Endometrial microvascular endothelial cells (primary cell): ENCODE measurements around the gene MRPL20. TPM values are rescaled to one million over a fixed set of nuclear protein-coding genes. Genes with fewer than 3 reads are reported as not detected.
"Not testable (repeated sequence)": the region's sequence is repeated elsewhere in the genome, so short reads cannot be mapped to it uniquely, and the experiment has no call there.

Experiments used
- in situ Hi-C: cut with HindIII; loops from 2 replicates; pipeline ENCODE4 v1.10.0; 2017; ENCODE audit warnings: low sequenced_read_pairs, low pct_unique_long_range_greater_than_20kb; ENCODE audit errors: inconsistent ontology term
- total RNA-seq: library from RNA; depleted of rRNA; stranded (reverse); fragments of >200 nt; gene quantifications from one replicate; pipeline ENCODE4 v1.2.3, GENCODE V29; 2015; ENCODE audit errors: inconsistent ontology term

MRPL20 gene
- total RNA-seq, 1 donor from 2014 or later: 180 TPM

- in situ Hi-C loops: not testable (repeated sequence)
Measured at GRCh38 chr1:1417825-1418463, 10.9 kb upstream of the MRPL20 start.

GRCh38 chr1:1417396-1417795 is 10.3 kb upstream of the MRPL20 start:
- in situ Hi-C loops: not testable (repeated sequence)

- in situ Hi-C loops: no loop called here
Measured at GRCh38 chr1:1415751-1416150, 8.7 kb upstream of the MRPL20 start.

- in situ Hi-C loops: not testable (repeated sequence)
Measured at GRCh38 chr1:1412311-1412902, 5.3 kb upstream of the MRPL20 start.

GRCh38 chr1:1411626-1412025 is 4.5 kb upstream of the MRPL20 start:
- in situ Hi-C loops: no loop called here

GRCh38 chr1:1410238-1410637 is 3.1 kb upstream of the MRPL20 start:
- in situ Hi-C loops: not testable (repeated sequence)

- in situ Hi-C loops: no loop called here
Measured at GRCh38 chr1:1407636-1408318, 684 bp upstream of the MRPL20 start.

- in situ Hi-C loops: no loop called here
Measured at GRCh38 chr1:1406101-1406820, 832 bp downstream of the MRPL20 start.

GRCh38 chr1:1403653-1404052 is 3.4 kb downstream of the MRPL20 start:
- in situ Hi-C loops: no loop called here

GRCh38 chr1:1402901-1403392 is 4.1 kb downstream of the MRPL20 start:
- in situ Hi-C loops: not testable (repeated sequence)

GRCh38 chr1:1402072-1402900 is 4.8 kb downstream of the MRPL20 start:
- in situ Hi-C loops: no loop called here

- in situ Hi-C loops: no loop called here
Measured at GRCh38 chr1:1401457-1402010, 5.6 kb downstream of the MRPL20 start.

GRCh38 chr1:1400576-1401456 is 6.3 kb downstream of the MRPL20 start:
- in situ Hi-C loops: no loop called here

GRCh38 chr1:1399872-1400575 is 7.1 kb downstream of the MRPL20 start:
- in situ Hi-C loops: no loop called here

- in situ Hi-C loops: no loop called here
Measured at GRCh38 chr1:1399187-1399871, 7.8 kb downstream of the MRPL20 start, which contains the start of gene CCNL2. CCNL2 (minus strand) TSS chr1:1399335; CDS start chr1:1399306, 29 bp downstream.

GRCh38 chr1:1398677-1399186 is 8.4 kb downstream of the MRPL20 start:
- in situ Hi-C loops: no loop called here
